HG03039 (cell line): Measurements from ENCODE around the gene MRPL1.
"Not testable (repeated sequence)": the region's sequence is repeated elsewhere in the genome, so short reads cannot be mapped to it uniquely, and the experiment has no call there.

Experiments
- ATAC-seq: cut with Tn5 transposase; IDR thresholded peaks from one replicate; pipeline ENCODE4 v1.9.1; 2021; ENCODE audit warnings: mild to moderate bottlenecking, moderate library complexity; ENCODE audit not compliant: unreplicated experiment

The MRPL1 gene

DNA sequence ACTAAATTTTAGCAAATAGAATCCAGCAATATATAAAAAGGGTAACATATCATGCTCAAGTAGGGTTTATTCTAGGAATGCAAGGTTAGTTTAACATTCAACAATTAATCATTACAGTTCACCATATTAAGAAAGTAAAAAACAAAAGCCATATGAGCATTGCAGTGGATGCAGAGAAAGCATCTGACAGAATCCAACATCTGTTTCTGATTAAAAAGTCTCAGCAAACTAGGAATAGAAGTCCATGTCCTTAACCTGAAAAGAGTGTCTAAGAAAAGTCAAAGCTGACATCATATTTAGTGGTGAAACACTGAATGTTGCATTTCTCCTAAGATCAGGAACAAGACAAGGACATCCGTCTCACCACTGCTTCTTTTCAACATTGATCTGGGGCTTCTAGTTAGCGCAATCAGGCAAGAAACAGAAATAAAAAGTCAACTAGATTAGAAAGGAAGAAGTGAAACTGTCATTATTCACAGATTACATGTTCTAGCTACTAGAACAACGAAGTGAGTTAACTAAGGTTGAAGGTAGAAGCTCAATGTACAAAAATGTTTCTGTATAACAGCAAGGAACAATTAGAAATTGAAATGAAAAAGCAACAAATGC lies 49.3 kb downstream of the MRPL1 start:
- no peak for ATAC-seq

GRCh38 chr4:77913348-77913747 lies 50.7 kb downstream of the MRPL1 start:
- ATAC-seq, result no peak

DNA sequence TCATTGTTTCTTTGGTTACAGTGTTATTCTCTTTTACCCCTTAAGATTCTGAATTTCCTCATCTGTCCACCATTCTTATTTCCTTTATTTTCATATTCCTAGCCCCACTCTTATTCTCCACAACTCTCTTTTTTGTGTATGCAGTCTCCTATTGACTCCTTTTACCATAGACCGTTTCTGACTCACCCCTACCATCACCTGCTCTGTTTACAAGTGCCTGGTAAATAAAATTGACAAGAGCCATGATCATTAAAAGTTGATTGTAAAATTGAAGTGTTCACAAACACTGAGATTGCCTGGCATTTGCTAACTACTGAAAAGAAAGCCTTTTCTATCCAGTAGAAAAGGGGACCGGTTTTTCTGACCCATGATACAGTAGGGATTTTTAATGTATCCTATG lies 54.4 kb downstream of the MRPL1 start:
- no peak for ATAC-seq

- no peak for ATAC-seq
Measured at GRCh38 chr4:77917601-77918000, 55.0 kb downstream of the MRPL1 start.

- no peak for ATAC-seq
Measured at GRCh38 chr4:77920371-77920770, 57.7 kb downstream of the MRPL1 start.

DNA sequence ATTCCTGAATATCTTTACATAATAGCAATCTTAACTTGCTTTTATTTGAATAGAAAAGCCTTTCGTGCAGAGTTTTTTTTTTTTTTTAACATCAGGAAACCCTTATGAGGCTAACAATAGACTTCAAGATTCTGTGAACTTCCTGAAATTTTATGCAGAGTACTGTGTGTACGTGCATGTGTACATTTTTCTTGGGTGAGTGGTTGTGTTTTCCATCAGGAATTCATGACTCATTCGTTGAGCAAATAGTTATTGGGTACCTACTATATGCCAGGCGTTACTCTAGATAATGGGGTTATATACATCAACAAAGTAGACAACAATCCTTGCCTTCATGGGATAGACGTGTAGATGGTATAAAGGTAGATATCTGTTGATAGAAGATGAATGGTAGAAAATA lies 59.1 kb downstream of the MRPL1 start:
- no peak for ATAC-seq

GRCh38 chr4:77922158-77923094 lies 59.8 kb downstream of the MRPL1 start:
- no peak for ATAC-seq

DNA sequence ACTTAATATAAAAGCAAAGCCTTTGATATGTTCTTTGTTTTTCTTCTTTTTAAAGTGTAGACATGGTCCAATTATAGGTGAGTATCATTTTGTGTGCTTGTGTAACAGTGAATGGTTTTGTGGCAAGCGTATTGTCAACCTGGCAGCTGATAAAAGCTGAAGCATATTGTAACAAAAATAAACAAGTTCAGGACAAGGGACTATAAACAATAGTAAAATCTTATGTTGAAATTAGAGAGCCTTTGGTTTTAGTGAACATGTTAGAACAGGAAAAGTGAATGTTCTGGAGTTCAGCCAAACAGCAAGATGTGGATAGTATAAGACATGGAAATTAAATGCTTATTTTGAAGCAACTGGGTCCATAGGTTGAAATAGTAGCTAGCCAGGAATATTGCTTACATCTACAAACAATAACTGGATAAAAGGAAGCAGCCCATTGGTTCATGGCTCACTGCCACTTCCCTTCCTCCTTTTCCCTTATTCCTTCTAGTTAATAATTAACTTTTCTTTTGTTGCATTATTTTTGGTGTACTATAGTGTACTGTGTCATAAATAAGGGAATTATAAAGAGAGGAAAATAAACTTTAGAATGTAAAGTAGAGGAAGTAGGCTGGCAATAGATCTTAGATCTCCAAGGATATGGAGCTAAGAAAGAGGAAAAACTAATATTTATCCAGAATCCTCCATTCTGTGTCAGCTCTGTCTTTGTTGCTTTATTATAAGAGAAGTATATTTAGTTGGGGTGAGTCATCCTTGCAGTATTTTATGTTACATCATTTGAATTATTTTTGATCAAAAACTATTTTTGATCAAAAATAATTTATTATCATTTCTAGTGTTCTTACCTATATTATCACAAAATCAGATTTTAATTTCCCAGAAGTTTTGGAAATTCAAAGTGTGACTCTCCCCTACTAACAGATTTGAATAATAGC lies 65.6 kb downstream of the MRPL1 start:
- ATAC-seq, result no peak

DNA sequence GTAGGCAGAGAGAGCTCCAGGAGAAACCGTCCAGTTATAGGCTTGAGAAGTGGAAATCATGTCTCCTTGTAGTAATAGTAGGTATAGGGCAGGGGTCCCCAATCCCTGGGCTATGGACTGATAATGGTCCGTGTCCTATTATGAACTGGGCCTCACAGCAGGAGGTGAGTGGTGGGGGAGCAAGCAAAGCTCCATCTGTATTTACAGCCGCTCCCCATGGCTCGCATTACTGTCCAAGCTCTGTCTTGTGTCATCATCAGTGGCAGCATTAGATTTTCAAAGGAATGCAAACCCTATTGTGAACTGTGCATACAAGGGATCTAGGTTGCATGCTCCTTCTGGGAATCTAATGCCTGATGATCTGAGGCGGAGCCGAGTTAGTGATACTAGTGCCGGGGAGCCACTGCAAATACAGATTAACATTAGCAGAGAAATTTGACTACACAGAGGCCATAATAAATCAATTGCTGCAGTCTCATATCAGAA lies 67.6 kb downstream of the MRPL1 start:
- no peak for ATAC-seq

DNA sequence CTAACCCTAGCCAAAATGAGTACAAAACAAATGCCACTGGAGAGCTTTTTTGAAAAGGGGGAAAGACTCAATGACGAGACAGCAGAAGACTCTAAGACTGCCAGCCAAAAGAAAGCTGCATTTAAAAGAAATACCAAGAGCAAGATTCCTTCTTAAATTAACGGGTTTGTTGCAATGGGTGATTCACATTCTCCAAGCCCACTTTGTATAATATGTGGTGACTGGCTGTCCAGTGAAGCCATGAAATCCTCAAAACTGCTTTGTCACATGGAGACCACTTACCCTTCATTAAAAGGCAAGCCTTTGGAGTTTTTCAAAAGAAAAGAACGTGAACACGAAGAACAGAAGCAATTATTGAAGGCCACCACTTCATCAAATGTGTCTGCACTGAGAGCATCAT lies 68.2 kb downstream of the MRPL1 start:
- ATAC-seq, result no peak

DNA sequence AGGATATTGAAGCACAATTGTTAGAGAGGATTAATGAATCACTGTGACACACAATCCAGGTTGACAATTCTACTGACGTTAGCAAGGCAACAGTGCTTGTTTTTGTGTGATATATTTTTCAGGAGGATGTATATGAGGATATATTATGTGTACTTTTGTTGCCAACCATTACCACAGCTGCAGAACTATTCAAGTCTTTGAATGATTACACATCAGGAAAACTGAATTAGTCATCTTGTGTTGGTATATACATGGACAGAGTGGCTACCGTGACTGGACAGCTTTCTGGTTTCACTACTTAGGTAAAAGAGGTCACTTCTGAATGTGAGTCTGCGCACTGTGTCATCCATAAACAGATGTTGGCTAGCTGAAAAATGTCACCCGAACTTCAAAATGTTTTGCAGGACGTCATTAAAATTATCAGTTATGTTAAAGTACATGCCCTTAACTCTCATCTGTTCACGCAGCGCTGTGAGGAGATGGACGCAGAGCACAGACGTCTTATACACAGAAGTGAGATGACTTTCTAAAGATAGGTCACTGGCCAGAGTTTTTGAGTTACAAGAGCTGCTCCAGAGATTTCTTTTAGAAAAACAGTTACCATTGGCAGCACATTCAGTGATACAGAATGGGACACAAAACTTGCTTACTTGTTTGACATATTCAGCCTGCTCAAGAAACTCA lies 69.0 kb downstream of the MRPL1 start:
- no peak for ATAC-seq

DNA sequence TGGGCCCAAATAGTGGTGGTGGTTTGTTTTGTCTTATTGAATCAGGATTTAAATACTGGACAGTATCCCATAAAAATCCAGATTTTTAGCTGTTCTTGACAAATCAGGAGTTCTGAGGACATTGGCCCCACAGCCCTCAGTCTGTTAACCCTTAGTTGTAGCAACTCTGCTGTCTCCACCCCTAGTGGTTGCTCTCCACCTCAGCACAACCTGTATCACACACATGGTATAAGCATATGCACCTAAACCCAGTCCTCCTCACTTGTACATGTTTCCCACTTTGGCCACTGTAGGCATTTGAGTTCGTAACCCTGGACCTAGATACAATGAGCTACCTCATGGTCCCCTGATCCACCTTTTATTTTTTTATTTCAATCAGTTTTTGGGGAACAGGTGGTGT lies 75.9 kb downstream of the MRPL1 start:
- ATAC-seq, result no peak

GRCh38 chr4:77945929-77946328 lies 83.3 kb downstream of the MRPL1 start:
- ATAC-seq, result not testable (repeated sequence)

DNA sequence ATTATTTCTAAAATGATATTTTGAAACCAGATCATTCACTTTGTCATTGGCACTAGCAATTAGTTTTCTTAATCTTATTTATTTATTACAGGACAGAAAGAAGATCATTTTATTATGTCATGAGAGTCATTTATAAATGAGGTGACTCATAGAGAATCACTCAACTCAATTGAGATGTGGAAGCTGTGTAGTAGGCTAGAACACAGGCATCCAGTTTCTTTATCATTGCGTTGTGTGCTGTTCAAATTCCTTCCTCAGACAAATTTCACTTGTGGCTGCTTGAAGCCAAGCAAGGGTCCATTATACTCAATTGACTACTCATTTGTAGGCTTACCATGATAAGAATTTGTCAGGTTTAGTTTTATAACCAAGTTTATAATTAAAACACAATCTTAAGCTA lies 87.6 kb downstream of the MRPL1 start:
- ATAC-seq, result no peak

DNA sequence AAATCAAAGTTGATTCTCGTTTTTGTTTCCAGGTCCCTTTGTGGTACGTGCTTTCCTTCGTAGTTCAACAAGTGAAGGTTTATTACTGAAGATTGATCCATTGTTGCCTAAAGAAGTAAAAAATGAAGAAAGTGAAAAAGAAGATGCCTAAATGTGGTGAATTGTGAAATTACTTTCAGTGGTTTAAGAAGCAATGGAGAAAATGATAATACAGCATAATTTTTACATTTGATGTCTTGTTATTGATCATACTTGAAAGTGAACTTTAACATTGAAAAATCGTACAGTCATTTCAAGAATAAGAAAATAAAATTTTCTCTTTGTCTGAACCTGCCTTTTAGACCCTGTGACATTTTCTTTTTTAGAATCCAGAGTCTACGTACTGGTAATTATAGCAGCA lies 89.8 kb downstream of the MRPL1 start:
- ATAC-seq, result no peak

DNA sequence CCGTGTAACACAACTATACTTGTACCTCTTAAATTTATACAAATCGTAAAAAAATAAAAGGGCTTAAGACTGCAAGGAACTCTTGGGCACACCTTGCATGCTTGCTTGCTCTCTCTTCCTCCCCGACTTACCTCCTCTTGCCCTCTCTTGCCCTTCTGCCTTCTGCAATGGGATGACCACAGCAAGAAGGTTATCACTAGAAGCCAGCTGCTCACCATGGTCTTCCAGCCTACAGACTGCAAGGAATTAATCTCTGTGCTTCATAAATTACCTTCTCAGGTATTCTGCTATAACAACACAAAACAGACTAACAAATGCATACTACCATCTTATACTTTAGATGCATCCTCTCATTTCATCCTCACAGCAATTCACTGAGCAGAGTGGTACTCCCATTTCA lies 92.1 kb downstream of the MRPL1 start:
- ATAC-seq, result no peak

DNA sequence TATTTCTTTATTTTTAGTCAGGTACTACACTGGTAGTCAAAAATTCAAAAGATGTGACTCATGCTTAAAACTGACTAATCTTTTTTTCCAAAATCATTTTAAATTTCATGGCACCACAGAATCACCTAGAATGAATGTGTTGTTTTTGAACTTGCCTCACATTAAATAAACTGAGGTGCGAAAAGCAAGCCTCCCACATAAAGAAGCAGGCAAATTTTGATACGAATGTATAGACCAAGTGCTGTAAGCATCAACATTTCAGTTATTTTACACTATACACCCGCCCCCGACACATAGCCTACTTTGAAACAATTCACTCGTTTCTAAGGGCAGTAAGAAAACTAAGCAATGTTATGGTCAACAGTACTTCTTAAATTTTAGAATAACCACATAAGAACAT lies 94.3 kb downstream of the MRPL1 start:
- no peak for ATAC-seq

GRCh38 chr4:77958897-77959296 lies 96.3 kb downstream of the MRPL1 start:
- no peak for ATAC-seq

GRCh38 chr4:77959566-77960338 lies 97.1 kb downstream of the MRPL1 start:
- no peak for ATAC-seq

- ATAC-seq, result no peak
Measured at GRCh38 chr4:77960367-77960766, 97.7 kb downstream of the MRPL1 start.
